ENCODE measurements around the gene NOL4.

NOL4 gene

DNA sequence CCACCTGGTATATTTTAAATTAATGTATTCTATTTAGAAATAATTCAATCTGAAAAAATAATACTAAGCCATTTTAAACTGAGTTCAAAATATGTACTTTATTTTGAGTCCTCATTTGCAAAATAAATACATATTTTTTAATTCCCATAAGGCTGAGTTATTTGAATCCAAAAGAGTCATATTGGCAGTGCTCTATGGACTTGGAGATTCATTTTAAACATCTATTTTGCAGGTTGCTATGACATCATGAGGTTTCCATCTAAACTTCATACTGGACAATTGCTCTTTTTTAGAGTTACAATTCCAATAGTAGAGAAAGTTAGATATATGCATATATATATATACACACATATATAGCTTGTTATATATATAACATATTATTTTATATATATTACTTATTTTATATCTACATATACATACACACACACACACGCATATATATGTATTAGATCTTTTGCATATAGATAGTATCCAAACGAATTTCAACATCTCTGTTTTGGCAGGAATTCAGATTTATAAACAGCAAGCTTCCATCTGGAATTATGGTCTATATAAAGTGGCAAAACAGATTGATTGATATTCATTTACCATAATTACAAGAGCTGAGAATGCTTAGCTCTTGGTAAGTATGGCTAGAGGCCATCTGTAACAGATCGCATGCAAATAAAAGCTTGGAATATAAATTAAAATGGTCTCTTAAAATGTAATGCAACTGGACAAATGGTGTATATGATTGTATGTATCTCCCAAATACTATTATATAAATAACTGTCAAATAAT lies 34.9 kb downstream of the NOL4 start:
- DNase-seq: no peak
